Mesenchymal stem cell (in vitro differentiated cells and primary cell): ENCODE data around the gene BAZ2A.

ENCODE experiments used
- DNase-seq: peaks from one replicate; pipeline ENCODE4 v3.0.0-alpha.2; 2013
- H2AFZ ChIP-seq: one replicate; pipeline ENCODE4 v1.6.1; 2013; ENCODE audit warnings: low read depth, mild to moderate bottlenecking, control low read depth, inconsistent platforms, low read length, moderate library complexity
- H2AK5ac ChIP-seq: 2 replicates; pipeline ENCODE4 v1.6.1; 2013; ENCODE audit warnings: low read length, moderate library complexity, mild to moderate bottlenecking, inconsistent platforms; ENCODE audit not compliant: severe bottlenecking
- H2BK120ac ChIP-seq: one replicate; pipeline ENCODE4 v1.6.1; 2013; ENCODE audit warnings: low read depth, mild to moderate bottlenecking, inconsistent platforms, low read length, moderate library complexity
- H2BK12ac ChIP-seq, 2 experiments: one replicate each; pipeline ENCODE4 v1.6.1; 2013; ENCODE audit warnings: inconsistent platforms in 2 of 2, low read length in 2 of 2, mild to moderate bottlenecking in 2 of 2, moderate library complexity in 2 of 2, control low read depth in 1 of 2
- H2BK15ac ChIP-seq: one replicate; pipeline ENCODE4 v1.6.1; 2013; ENCODE audit warnings: mild to moderate bottlenecking, low read depth, inconsistent platforms; ENCODE audit not compliant: poor library complexity, severe bottlenecking
- H2BK5ac ChIP-seq: 2 replicates; pipeline ENCODE4 v1.6.1; 2013; ENCODE audit warnings: low read depth, mild to moderate bottlenecking, low read length, control low read depth, inconsistent platforms; ENCODE audit not compliant: poor library complexity, severe bottlenecking
- H3K14ac ChIP-seq, 2 experiments: one replicate each; pipeline ENCODE4 v1.6.1; 2013; ENCODE audit warnings: inconsistent platforms in 2 of 2, low read length in 2 of 2, control low read depth in 1 of 2, mild to moderate bottlenecking in 1 of 2, moderate library complexity in 1 of 2
- H3K18ac ChIP-seq, 2 experiments: one replicate each; pipeline ENCODE4 v1.6.1; 2013; ENCODE audit warnings: inconsistent platforms in 2 of 2, low read length in 2 of 2, control low read depth in 1 of 2, low read depth in 1 of 2, mild to moderate bottlenecking in 1 of 2
- H3K23ac ChIP-seq, 2 experiments: one replicate each; pipeline ENCODE4 v1.6.1; 2013; ENCODE audit warnings: inconsistent platforms in 2 of 2, low read length in 2 of 2, mild to moderate bottlenecking in 2 of 2, moderate library complexity in 2 of 2, control low read depth in 1 of 2
- H3K27ac ChIP-seq: 2 replicates; pipeline ENCODE4 v1.5.1; 2013; ENCODE audit warnings: mild to moderate bottlenecking, moderate library complexity, low read length, control low read depth, inconsistent platforms; ENCODE audit not compliant: poor library complexity, severe bottlenecking
- H3K27me3 ChIP-seq, 2 experiments: 2 replicates each; pipeline versions ENCODE4 v1.6.1 to v1.7.0; 2013; ENCODE audit warnings: low read length in 2 of 2, mild to moderate bottlenecking in 2 of 2, moderate library complexity in 2 of 2, control low read depth in 1 of 2, inconsistent platforms in 1 of 2; ENCODE audit not compliant: control insufficient read depth in 1 of 2, insufficient read depth in 1 of 2
- H3K36me3 ChIP-seq, 2 experiments: 2 replicates each; pipeline versions ENCODE4 v1.6.1 to v1.7.0; 2013; ENCODE audit warnings: low read length in 2 of 2, control low read depth in 1 of 2, inconsistent platforms in 1 of 2, low read depth in 1 of 2, mild to moderate bottlenecking in 1 of 2; ENCODE audit not compliant: insufficient read depth in 2 of 2, control insufficient read depth in 1 of 2
- H3K4ac ChIP-seq, 2 experiments: one replicate each; pipeline ENCODE4 v1.6.1; 2013; ENCODE audit warnings: inconsistent platforms in 2 of 2, low read length in 2 of 2, mild to moderate bottlenecking in 2 of 2, moderate library complexity in 2 of 2, control low read depth in 1 of 2, low read depth in 1 of 2
- H3K4me1 ChIP-seq: 2 replicates; pipeline ENCODE4 v1.6.1; 2013; ENCODE audit warnings: low read depth, low read length, control low read depth; ENCODE audit not compliant: control insufficient read depth, insufficient read depth
- H3K4me2 ChIP-seq: 2 replicates; pipeline ENCODE4 v1.6.1; 2013; ENCODE audit warnings: low read length, mild to moderate bottlenecking, inconsistent platforms; ENCODE audit not compliant: poor library complexity, severe bottlenecking
- H3K4me3 ChIP-seq, 2 experiments: 2 replicates each; pipeline versions ENCODE4 v1.5.1 to v1.7.0; 2013; ENCODE audit warnings: low read length in 2 of 2, mild to moderate bottlenecking in 2 of 2, control low read depth in 1 of 2, low read depth in 1 of 2; ENCODE audit not compliant: insufficient read depth in 1 of 2
- H3K79me1 ChIP-seq: replicated peaks from 2 replicates; pipeline ENCODE4 v1.6.1; 2013; ENCODE audit warnings: mild to moderate bottlenecking, control low read depth, low read length, inconsistent platforms; ENCODE audit not compliant: poor library complexity, severe bottlenecking
- H3K9ac ChIP-seq: 2 replicates; pipeline ENCODE4 v1.7.0; 2013; ENCODE audit warnings: mild to moderate bottlenecking, low read length, moderate library complexity
- H3K9me3 ChIP-seq: 2 replicates; pipeline ENCODE4 v1.7.0; 2013; ENCODE audit warnings: mild to moderate bottlenecking, low read length; ENCODE audit not compliant: control insufficient read depth
- H4K8ac ChIP-seq: one replicate; pipeline ENCODE4 v1.6.1; 2013; ENCODE audit warnings: inconsistent platforms, mild to moderate bottlenecking, low read length, moderate library complexity
- H4K91ac ChIP-seq: one replicate; pipeline ENCODE4 v1.6.1; 2013; ENCODE audit warnings: mild to moderate bottlenecking, low read length, inconsistent platforms
- WGBS: methylation state at CpG from one replicate; pipeline ENCODE4 v1.1.7; 2013; ENCODE audit warnings: mixed read lengths; 5-methylcytosine and 5-hydroxymethylcytosine counted together

BAZ2A gene

GRCh38 chr12:56572288-56572687 lies 57.8 kb downstream of the BAZ2A start:
- DNase-seq: no peak
- no peak overlapping the region for H3K4me3 ChIP-seq
- H2BK12ac ChIP-seq: no peak overlapping the region
- H3K18ac ChIP-seq: no peak overlapping the region
- H3K23ac ChIP-seq: no peak overlapping the region
- H3K14ac ChIP-seq: no peak overlapping the region
- no peak overlapping the region for H4K8ac ChIP-seq
- no CpG with 5 or more reads among the region's 1 CpG for WGBS
- no peak overlapping the region for H2AK5ac ChIP-seq
- no peak overlapping the region for H2BK5ac ChIP-seq
- H3K4me1 ChIP-seq: no peaks in the 10 kb centered on the region
- H3K9me3 ChIP-seq: no peaks in the 10 kb centered on the region
- no peak overlapping the region for H2BK15ac ChIP-seq
- H3K36me3 ChIP-seq: peaks cover 27 to 34% of the 10 kb centered on the region in 2 experiments
- H3K27ac ChIP-seq: no peak overlapping the region
- H3K4ac ChIP-seq: no peak overlapping the region
- no peak overlapping the region for H3K9ac ChIP-seq
- H3K27me3 ChIP-seq: no peaks in the 10 kb centered on the region
- H2AFZ ChIP-seq: no peak overlapping the region
- H3K4me2 ChIP-seq: no peak overlapping the region
- peaks cover 16% of the 10 kb centered on the region for H3K79me1 ChIP-seq
- H4K91ac ChIP-seq: no peak overlapping the region
- no peak overlapping the region for H2BK120ac ChIP-seq

GRCh38 chr12:56571121-56571520 lies 59.0 kb downstream of the BAZ2A start:
- H3K4ac ChIP-seq: peak overlapping the region in 1 of 2 experiments; percentile 49
- H2BK15ac ChIP-seq: no peak overlapping the region
- H3K36me3 ChIP-seq: peaks cover 27 to 33% of the 10 kb centered on the region in 2 experiments
- H3K9me3 ChIP-seq: no peaks in the 10 kb centered on the region
- H3K4me1 ChIP-seq: no peaks in the 10 kb centered on the region
- H3K14ac ChIP-seq: no peak overlapping the region
- peaks cover 14% of the 10 kb centered on the region for H3K79me1 ChIP-seq
- 45% methylated on average over 2 of the region's 4 CpGs for WGBS
- H2BK12ac ChIP-seq: no peak overlapping the region
- H2BK5ac ChIP-seq: peak overlapping the region; percentile 14
- no peak overlapping the region for H3K23ac ChIP-seq
- no peaks in the 10 kb centered on the region for H3K27me3 ChIP-seq
- no peak for DNase-seq
- H2BK120ac ChIP-seq: no peak overlapping the region
- H2AK5ac ChIP-seq: no peak overlapping the region
- no peak overlapping the region for H3K4me3 ChIP-seq
- H3K27ac ChIP-seq: no peak overlapping the region
- no peak overlapping the region for H4K8ac ChIP-seq
- H3K18ac ChIP-seq: no peak overlapping the region
- H3K9ac ChIP-seq: peak overlapping the region; percentile 18
- H2AFZ ChIP-seq: no peak overlapping the region
- H3K4me2 ChIP-seq: no peak overlapping the region
- H4K91ac ChIP-seq: no peak overlapping the region

GRCh38 chr12:56568146-56568545 lies 62.0 kb downstream of the BAZ2A start:
- Histone ChIP-seq H4K91ac (no peak overlapping the region), H3K9me3 (no peaks in the 10 kb centered on the region), H3K4me3 (no peak overlapping the region), H2AFZ (no peak overlapping the region), H3K4ac (no peak overlapping the region), H3K36me3 (peaks cover 23 to 35% of the 10 kb centered on the region in 2 experiments), H2BK12ac (no peak overlapping the region), H3K9ac (no peak overlapping the region), H2BK5ac (no peak overlapping the region), H3K23ac (no peak overlapping the region), H2BK15ac (no peak overlapping the region), H3K79me1 (peaks cover 20% of the 10 kb centered on the region), H3K14ac (no peak overlapping the region), H3K27ac (no peak overlapping the region), H4K8ac (no peak overlapping the region), H3K18ac (no peak overlapping the region), H3K4me2 (no peak overlapping the region), H2AK5ac (no peak overlapping the region), H2BK120ac (no peak overlapping the region), H3K4me1 (peaks cover 5% of the 10 kb centered on the region), H3K27me3 (no peaks in the 10 kb centered on the region)
- no peak for DNase-seq
- WGBS: 100% methylated on average over 1 of the region's 1 CpG

- H3K18ac ChIP-seq: peak overlapping the region in 1 of 2 experiments; percentile 55
- peak overlapping the region; percentile 37 for H3K4me2 ChIP-seq
- WGBS: 13% methylated on average over 6 of the region's 6 CpGs
- H2AK5ac ChIP-seq: peak overlapping the region; percentile 17
- peak overlapping the region in 1 of 2 experiments; percentile 29 for H2BK12ac ChIP-seq
- H2BK15ac ChIP-seq: no peak overlapping the region
- H3K9ac ChIP-seq: peak overlapping the region; percentile 79
- no peaks in the 10 kb centered on the region for H3K27me3 ChIP-seq
- H3K4me3 ChIP-seq: peak overlapping the region in 1 of 2 experiments; percentile 66
- no peak overlapping the region for H2AFZ ChIP-seq
- H3K9me3 ChIP-seq: no peaks in the 10 kb centered on the region
- no peak overlapping the region for H2BK120ac ChIP-seq
- peaks cover 5% of the 10 kb centered on the region for H3K4me1 ChIP-seq
- H3K4ac ChIP-seq: peak overlapping the region in 1 of 2 experiments; percentile 65
- H2BK5ac ChIP-seq: no peak overlapping the region
- peak; percentile 98 for DNase-seq
- H4K8ac ChIP-seq: no peak overlapping the region
- H3K23ac ChIP-seq: no peak overlapping the region
- H3K79me1 ChIP-seq: peaks cover 25% of the 10 kb centered on the region
- peak overlapping the region; percentile 37 for H3K27ac ChIP-seq
- peaks cover 10 to 36% of the 10 kb centered on the region in 2 experiments for H3K36me3 ChIP-seq
- H4K91ac ChIP-seq: no peak overlapping the region
- H3K14ac ChIP-seq: no peak overlapping the region
These were observed 64.5 kb downstream of the BAZ2A start for GRCh38 chr12:56565510-56566101.
